NCI-H128 (cell line): ENCODE data around the gene IL34.
"Not testable (repeated sequence)": the region's sequence is repeated elsewhere in the genome, so short reads cannot be mapped to it uniquely, and the experiment has no call there.

Experiments used
- DNase-seq: peaks from one replicate; lab custom pipeline; 2025; ENCODE audit not compliant: unreplicated experiment; lab: John Stamatoyannopoulos, UW

The IL34 gene

DNA sequence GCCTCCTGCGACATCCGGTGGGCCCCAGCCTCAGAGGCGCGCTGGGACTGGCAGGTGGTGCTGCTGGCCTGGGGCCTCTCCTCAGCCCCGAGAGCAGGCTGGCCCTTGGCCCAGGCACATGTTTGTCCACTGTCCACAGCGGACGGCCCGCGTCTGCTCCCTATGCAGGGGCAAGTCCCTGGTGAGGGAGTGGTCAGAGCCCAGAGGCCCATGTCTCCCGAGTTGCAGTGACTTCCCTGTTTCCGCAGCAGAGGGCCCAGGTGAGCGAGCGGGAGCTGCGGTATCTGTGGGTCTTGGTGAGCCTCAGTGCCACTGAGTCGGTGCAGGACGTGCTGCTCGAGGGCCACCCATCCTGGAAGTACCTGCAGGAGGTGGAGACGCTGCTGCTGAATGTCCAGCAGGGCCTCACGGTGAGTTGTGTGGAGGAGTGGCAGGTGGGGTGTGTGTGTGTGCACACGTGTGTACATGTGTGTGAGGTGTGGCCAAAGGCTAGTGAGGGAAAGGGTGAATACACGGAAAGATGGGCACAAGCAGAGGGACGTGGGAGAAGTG is 10.4 kb downstream of the IL34 start:
- DNase-seq = no peak

DNA sequence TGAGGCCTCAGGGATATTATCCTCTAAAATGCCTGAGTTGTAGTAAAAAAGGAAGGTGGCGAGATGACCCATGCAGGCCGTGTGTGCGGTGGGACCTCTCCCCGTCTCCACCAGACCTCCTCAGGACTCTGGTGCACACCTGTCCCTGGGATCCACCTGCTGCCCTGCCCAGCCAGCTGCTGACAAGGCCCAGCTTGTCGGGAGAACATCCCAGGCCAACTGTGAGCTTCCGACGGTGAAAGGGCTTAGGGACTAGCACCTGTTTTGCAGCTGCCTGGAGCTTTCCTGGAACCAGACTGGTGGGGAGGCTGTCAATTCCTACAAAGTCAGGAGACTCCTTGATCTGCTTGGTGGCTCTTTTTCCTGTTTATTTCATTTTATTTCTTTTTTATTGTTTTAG is 11.6 kb downstream of the IL34 start:
- no peak for DNase-seq

DNA sequence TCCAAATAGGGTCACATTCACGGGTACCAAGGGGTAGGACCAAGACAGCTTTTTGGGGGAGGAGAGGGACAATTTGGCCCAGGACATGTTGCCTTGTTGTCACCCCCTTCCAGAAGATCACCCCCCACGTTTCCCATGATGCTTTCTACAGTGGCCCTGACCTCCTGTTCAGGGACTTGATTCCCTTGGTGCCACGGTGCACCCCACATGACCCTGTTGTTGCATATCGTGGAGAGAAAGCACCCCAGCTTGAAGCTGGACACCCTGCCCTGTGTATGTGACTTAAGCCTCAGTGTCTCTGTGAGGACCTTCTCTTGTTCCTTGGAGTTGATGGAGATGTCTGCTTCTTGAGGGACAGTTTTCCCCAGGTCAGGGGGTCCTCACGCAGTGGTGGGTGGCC is 12.6 kb downstream of the IL34 start:
- DNase-seq = no peak

DNA sequence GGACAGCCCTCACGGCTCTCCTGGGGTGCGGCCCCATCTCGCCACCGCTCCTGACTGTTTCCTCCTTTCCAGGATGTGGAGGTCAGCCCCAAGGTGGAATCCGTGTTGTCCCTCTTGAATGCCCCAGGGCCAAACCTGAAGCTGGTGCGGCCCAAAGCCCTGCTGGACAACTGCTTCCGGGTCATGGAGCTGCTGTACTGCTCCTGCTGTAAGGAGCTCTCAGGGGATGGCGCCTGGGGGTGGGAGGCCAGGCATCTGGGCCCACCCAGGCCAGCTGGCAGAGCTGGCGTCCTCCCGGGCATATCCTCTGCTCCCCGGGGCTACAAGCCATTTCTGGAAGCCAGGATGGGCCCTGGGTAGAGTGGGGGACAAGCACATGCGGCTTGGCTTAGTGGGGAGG is 13.2 kb downstream of the IL34 start:
- DNase-seq = no peak

DNA sequence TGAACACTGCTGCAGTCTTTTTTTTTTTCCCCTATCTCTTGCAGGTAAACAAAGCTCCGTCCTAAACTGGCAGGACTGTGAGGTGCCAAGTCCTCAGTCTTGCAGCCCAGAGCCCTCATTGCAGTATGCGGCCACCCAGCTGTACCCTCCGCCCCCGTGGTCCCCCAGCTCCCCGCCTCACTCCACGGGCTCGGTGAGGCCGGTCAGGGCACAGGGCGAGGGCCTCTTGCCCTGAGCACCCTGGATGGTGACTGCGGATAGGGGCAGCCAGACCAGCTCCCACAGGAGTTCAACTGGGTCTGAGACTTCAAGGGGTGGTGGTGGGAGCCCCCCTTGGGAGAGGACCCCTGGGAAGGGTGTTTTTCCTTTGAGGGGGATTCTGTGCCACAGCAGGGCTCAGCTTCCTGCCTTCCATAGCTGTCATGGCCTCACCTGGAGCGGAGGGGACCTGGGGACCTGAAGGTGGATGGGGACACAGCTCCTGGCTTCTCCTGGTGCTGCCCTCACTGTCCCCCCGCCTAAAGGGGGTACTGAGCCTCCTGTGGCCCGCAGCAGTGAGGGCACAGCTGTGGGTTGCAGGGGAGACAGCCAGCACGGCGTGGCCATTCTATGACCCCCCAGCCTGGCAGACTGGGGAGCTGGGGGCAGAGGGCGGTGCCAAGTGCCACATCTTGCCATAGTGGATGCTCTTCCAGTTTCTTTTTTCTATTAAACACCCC is 13.8 kb downstream of the IL34 start:
- no peak for DNase-seq

DNA sequence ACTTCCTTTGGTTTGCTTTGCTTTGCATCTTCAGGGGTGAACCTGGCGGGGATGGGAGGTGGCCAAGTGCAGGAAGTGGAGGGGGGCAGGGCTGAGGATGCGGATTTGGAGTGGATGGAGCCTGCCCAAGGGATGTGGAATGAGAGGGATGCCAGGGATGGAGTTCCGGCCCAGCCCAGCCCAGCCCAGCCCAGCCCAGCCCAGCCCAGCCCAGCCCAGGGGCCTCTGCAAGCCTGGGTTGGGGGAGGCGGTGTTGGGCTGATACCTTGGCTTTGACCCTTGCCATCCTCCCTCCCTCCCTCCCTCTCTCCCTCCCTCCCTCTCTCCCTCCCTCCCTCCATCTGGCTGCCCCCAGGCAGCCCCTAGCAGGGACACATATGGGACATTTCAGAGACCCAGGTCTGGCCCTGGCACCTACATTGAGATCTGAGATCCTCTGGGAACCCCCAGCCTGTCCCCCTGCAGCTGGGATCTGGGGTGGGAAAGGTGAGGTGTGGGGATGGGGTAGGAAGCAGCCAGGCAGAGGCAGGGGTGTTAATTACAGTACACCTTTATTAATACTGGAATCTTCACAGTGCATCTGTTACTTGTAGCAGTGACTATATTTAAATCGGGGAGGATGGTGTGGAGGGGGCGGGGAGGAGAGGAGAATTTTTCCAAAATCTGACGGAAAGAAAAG is 14.5 kb downstream of the IL34 start:
- DNase-seq = no peak

DNA sequence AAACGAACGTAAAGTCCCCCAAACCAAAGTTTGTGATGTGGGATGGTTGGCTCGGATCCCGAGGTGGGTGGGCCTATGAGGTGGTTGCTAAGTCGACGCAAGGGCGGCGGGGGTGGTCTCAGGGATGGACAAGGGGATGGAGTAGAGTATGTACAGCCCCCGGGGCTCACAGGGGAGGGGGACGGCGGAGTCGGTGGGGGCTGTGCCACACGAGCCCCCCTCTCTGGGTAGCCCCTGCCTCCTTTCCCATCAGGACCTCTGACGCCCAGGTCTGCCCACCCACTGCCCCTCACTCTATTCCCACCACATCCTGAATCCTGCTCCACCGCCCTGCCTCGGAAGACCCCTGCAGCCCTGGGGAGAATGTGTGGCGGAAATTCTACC is 15.2 kb downstream of the IL34 start:
- DNase-seq = no peak

DNA sequence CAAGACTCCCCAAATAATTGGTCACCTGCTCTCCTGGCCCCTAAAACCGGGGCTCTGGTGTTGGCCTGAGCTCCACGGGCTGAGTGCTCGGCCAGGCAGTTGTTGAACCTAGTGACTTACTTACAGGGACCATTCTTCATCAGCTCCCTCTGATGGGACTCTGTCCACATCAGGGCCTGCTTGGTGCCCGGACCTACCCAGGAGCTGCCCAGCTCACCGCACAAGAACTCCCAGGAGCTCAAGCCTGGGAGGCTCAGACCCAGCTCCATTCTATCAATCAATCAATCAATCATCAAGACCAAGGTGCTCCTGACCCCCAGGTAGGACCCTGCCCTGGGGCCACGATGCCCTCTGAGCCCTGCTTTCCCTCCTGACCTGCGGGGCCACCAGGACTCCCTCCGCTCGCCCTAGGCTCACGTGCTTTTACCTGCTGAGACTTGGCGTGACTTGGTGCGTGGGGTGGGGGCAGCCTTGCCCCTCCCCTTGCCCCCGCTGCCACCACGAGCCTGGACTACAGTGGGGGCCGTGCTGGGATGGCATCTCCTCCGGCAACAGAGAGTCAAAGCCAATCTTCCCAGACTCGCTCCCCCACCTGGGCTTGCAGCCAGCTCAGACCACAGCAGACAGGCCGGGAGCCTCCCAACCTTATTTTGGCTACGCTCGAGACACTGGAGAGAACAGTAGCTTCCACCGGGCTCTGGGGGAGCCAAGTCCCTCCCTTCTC is 15.7 kb downstream of the IL34 start:
- DNase-seq = no peak

DNA sequence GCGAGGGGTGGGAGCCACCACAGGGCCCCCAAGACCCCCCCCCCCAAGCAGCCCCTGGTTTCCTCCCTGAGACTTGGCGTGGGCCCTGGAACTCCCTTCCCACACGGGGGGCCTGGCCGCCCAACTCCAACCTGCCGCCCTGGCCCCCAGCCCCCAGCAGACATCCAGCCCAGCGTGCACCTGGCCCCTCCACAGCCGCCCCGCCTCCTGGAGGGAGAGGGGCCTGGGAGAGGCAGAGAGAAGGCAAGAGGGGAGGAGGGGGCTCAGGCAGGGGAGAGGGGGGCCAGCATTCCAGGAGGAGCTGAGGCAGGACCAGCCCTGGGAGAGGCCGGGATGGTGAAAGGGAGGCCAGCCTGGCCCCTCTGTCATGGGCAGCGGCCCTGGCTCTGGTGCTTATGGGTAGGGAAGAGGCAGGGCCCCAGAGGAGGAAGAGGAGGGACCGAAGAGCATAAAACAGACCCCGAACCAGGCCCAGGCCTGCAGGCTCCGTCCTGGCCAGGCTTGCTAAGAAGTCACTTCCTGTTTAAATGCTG is 16.7 kb downstream of the IL34 start:
- no peak for DNase-seq

DNA sequence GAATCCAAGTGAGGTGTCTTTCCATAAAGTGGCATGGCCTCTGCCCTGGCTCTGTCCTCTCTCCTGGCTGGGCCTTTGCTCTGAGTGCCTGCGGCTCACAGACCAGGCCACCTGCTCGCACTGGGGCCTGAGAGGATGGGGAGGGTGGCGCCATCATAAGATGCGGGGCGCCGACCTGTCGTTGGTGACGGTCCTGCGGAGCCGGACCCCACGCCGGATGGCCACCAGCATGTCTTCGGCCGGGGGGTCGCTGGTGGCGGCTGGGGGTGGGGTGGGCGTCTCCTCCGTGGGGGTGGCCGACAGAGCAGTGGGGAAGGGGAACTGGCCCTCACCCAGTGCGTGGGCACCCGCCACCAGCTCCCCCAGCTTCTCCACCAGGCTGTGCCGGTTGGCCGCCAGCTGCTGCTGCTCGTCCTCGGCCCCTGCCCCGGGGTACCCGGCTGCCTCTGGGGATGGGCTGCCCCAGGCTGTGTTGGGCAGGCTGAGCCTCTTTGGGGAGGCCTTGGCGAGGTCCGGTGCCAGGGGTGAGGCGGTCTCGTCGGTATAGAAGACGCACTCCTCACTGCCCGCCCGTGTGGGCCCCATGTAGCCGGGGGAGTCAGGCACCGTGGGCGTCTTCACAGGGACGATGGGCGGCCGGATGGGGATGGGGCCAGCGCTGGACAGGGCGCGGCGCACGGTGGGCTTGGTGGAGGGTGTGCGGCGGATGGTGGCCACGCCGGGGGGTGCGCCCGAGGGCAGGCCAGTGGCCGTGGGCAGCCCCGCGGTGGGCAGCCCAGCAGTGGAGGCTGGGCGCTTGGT is 17.4 kb downstream of the IL34 start:
- no peak for DNase-seq

DNA sequence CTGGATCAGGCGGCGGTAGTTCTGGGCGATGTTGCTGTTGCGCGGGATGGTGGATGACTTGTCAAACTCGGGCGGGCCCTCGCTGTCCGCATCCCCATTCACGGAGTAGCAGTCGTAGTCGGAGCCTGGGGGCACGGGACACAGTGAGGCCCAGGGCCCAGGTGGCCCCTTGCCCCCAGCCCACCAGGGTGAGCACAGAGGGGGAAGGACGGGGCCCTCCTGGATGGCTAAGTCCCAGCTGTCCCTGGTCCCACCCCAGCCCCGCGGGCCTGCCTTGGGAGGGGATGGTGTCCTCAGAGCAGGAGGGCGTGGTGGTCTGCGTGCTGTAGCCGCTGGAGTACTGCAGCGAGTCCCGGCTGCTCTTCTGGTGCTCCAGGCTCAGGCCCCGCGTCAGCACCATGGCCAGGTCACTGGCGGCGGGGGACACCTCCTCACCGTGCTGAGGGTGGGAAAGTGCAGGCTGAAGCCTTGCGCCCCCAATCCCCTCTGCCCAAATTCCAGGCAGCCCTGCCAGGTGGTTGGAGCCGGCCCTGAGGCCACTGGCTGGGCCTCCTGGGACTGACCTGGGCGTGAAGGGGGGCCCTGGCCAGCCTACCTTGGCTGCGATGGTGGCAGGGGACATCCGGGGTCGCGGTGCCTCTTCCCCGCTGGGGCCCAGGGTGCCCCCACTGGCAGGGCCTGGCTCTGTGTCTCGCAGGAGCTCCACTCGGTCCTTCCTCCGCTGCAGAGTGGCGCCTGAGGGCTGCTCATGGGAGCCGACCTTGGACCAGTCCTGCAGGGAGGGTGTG is 18.2 kb downstream of the IL34 start:
- DNase-seq = no peak

DNA sequence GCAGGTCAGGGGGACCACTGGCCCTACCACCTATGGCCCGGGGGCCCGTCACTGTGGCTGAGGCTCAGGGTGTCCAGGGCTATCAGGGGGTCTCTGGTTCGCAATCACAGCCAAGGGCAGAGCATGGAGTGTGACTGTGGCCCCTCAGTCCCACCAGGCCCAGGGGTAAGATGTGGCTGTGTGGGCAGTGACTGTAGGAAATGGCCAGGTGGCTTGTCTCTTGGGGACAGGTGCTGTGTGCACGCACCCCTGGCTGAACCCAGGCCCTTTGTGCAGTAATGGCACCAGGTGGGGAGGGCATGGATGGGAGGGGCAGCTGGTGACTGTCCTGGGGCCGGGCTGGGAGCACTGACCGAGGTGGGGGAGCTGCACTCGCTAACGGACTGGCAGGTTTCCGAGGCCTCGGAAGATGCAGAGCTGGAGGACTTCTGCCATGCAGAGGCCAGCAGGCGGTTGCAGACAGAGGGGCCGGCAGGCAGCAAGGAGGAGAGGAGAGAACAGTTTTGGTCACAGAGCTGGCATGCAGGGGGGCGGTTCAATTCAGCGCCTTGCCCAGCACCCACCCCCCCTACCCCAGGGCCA is 18.8 kb downstream of the IL34 start:
- DNase-seq = no peak

DNA sequence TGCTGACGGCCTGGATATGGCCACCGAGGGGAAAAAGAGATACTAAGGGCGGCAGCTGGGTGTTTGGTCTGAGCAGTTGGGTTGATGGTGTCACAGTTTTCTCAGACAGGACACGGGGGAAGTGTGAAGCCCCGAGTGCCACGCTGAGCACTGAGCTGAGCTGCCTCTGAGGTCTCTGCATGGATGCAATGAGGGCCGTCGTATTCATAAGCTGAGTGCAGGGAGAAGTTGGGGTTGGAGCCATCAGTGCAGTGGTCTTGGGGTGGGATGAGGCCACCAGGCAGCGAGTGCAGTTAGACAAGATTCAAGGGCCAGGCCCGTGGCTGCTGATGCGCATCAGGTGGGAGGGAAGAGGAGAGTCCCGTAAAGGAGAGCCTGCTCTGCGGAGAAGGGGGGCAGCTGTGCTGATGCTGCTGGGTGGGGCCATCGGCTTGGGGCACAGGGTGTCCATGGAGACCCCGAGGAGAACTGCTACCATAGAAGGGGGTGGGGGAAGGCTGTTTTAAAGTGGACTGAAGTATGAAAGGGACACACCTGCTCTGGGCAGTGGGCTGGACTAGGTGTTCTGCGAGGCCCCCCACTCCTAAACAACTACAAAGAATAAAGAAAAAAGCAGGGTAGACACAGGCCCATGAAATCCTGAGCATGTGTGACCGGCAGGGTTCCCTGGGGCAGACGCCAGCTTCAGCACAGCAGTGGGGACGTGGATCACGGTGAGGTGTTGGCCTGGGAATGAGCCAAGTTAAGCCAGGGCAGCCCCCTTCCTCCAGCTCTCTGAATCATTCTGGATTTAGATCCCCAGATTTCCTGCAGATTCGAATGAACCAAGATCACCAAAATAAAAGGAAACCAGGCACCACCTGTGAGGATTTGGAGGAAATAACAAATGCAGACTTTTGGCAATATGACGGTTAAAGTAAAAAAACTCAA is 19.7 kb downstream of the IL34 start:
- DNase-seq = no peak

DNA sequence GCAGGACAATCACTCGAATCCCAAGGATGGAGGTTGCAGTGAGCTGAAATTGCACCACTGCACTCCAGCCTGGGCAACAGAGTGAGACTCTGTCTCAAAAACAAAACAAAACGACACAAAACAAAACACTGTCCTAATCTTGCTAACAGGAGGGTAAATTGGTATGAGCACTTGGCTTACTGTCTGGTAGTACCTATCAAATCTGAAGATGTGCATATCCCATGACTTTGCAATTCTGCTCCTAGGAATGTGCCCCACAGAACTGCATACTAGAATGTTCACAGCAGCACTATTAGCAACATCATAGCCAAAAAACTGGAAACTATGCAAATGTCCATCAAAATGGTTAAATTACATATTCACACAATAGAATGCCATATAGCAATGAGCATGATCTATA is 23.8 kb downstream of the IL34 start:
- no peak for DNase-seq

DNA sequence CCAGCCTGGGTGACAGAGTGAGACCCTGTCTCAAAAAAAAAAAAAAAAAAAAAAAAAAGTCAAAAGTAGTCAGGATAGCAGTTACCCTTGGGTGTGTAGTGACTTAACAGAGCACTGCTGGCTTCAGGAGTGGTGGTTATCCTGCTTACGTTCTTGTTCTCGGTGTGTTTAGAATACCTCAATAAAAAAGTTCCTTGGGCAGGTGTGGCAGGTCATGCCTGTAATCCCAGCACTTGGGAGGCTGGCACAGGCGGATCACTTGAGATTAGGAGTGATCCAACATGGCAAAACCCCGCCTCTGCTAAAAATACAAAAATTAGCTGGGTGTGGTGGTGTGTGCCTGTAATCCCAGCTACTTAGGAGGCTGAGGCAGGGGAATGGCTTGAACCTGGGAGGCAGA is 24.6 kb downstream of the IL34 start:
- not testable (repeated sequence) for DNase-seq

DNA sequence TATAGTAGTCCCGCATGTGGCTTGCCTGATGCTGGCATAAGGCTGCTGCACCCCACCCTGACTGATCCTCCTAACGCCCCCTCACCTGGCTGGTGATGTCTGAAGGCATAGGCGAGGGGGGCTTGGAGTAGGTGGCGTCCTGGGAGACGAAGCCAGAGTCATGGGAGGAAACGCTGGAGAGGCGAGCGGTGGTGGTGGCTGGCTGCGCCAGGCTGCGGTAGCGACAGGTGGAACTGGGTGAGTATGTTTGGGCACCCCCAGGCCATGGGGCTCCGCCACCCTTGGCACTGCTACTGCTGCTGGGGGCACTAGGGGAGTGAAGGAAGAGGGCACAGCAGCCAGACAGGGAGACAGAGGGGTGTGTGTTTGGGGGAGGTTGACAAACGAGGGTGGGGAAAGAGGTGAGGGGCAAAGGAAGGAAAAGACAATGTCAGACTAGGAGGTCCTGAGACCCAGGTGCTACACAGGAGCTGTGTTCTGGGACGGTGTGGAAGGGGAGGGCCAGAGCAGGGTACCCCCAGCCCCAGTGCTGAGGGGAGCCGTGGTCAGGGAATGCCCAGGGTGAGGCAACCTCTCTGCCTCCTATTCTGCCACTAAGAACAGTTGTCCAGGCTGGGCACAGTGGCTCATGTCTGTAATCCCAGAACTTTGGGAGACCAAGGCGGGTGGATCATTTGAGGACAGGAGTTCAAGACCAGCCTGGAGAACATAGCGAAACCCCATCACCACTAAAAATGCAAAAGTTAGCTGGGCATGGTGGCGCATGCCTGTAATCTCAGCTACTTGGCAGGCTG is 28.1 kb downstream of the IL34 start:
- DNase-seq = no peak

DNA sequence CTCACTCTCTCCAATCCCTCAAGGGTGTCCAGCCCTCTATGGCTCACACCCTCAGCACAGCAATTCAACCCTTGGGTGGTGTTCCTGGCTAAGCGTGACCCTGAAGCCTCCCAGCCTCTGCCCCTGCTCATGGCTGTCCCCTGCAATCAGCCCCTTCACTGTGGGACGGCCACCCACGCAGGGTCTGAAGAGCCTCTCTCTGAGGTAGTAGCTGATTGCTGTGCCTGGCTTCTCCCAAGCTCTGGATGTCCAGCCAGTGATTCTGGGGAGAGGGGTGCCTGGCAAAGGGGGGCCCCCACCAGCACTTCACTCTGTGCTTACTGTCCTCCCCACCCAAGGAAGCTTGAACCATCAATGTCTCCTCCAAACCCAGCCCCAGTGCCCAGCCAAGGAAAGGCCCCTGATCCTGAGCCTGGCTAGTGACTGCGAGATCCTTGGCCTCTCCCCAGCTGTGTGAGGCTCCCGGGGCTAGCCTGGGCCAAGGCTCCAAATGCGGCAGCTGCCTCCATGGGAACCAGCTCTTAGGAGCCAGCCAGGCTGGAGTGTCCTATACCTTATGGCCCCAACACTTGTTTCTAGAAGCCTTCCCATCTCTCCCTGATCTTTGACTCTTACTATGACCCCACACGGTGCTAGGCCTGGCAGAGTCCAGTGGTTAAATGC is 29.6 kb downstream of the IL34 start:
- no peak for DNase-seq
